ENCODE results near the gene FKBP2. TPM values are rescaled to one million over a fixed set of nuclear protein-coding genes. Genes with fewer than 3 reads are reported as not detected.

FKBP2 gene
- total RNA-seq, 2 experiments from 2014 or later = 26.9 to 33.0 TPM

DNA sequence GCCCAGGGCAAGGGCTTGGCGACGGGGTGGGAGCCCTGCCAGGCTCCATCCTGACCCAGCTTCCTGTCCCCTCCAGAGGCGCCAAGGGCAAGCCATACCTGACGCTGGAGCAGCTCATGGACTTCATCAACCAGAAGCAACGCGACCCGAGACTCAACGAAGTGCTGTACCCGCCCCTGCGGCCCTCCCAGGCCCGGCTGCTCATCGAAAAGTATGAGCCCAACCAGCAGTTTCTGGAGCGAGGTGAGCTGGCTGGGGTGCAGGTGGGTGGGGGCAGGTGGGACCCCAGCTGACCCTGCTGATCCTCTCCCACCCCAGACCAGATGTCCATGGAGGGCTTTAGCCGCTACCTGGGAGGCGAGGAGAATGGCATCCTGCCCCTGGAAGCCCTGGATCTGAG lies 15.4 kb downstream of the FKBP2 start:
- ATAC-seq (no peak), DNase-seq (no peak)
- Mint-ChIP-seq H3K36me3 (ENCODE audit: low read depth) (peaks cover 15% of the 10 kb centered on the region), H3K4me1 (ENCODE audit: low read depth) (peaks cover 28% of the 10 kb centered on the region), H3K27me3 (ENCODE audit: low read depth) (no peaks in the 10 kb centered on the region), H3K4me3 (no peak overlapping the region), H3K9me3 (ENCODE audit: insufficient read depth) (no peaks in the 10 kb centered on the region), H3K27ac (no peak overlapping the region)
- POLR2A ChIA-PET = interaction anchor here (0.7 to 1.0 kb wide), 2 partner anchors 13 to 30 kb away, joined by 3 to 4 read pairs; partner anchors contain the start of genes NUDT22 and TRPT1
- CTCF ChIA-PET = interaction anchor here (1.3 kb wide), 1 partner anchor 13 kb away, joined by 4 read pairs; no protein-coding TSS in a partner anchor

DNA sequence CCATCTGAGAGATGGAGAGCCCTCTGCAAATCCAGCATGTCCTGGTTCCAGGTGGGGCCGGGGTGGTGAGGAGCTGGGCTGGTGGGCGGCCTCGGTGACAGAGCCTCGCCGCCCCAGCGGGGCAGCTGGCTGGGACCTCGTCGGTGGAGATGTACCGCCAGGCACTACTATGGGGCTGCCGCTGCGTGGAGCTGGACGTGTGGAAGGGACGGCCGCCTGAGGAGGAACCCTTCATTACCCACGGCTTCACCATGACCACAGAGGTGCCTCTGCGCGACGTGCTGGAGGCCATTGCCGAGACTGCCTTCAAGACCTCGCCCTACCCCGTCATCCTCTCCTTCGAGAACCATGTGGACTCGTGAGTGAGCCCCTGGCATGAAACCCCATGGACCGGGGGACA lies 17.5 kb downstream of the FKBP2 start:
- no peak overlapping the region for H3K27ac Mint-ChIP-seq
- DNase-seq = no peak
- H3K27me3 Mint-ChIP-seq (ENCODE audit: low read depth) = no peaks in the 10 kb centered on the region
- CTCF ChIA-PET = interaction anchor here (1.2 kb wide), 1 partner anchor 12 kb away, joined by 4 read pairs; no protein-coding TSS in a partner anchor
- no peaks in the 10 kb centered on the region for H3K9me3 Mint-ChIP-seq (ENCODE audit: insufficient read depth)
- H3K4me3 Mint-ChIP-seq = no peak overlapping the region
- peaks cover 15% of the 10 kb centered on the region for H3K4me1 Mint-ChIP-seq (ENCODE audit: low read depth)
- ATAC-seq = no peak
- H3K36me3 Mint-ChIP-seq (ENCODE audit: low read depth) = peaks cover 21% of the 10 kb centered on the region
- POLR2A ChIA-PET = interaction anchor here (0.6 to 1.5 kb wide), 3 partner anchors 11 to 34 kb away, joined by 3 to 8 read pairs (median 3); no protein-coding TSS in a partner anchor

DNA sequence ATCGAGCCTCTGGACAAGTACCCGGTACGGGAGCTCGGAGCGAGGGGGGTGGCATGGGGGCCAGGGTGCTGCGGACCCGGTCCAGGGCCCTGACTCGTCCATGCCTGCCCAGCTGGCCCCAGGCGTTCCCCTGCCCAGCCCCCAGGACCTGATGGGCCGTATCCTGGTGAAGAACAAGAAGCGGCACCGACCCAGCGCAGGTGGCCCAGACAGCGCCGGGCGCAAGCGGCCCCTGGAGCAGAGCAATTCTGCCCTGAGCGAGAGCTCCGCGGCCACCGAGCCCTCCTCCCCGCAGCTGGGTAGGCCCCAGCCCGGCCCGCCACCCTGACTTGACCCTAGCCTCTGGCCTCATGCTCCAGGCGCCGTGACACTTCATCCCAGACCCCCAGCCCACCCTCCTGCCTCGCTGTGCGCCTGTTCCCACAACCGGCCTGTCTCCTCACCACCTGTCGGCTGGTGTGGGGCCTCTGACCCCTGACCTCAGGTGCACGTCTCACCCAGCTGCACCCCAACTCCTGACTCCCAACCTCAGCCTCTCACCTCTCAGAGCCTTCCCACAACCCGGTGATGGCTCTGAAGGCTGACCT lies 18.1 kb downstream of the FKBP2 start:
- POLR2A ChIA-PET = interaction anchor here (1.2 to 1.5 kb wide), 2 partner anchors 10 to 14 kb away, joined by 4 to 8 read pairs; no protein-coding TSS in a partner anchor
- CTCF ChIA-PET = no interaction called here
- Mint-ChIP-seq H3K36me3 (ENCODE audit: low read depth) (peaks cover 21% of the 10 kb centered on the region), H3K4me1 (ENCODE audit: low read depth) (peaks cover 8% of the 10 kb centered on the region), H3K9me3 (ENCODE audit: insufficient read depth) (no peaks in the 10 kb centered on the region), H3K27me3 (ENCODE audit: low read depth) (no peaks in the 10 kb centered on the region), H3K27ac (no peak overlapping the region), H3K4me3 (no peak overlapping the region)
- ATAC-seq (no peak), DNase-seq (no peak)

DNA sequence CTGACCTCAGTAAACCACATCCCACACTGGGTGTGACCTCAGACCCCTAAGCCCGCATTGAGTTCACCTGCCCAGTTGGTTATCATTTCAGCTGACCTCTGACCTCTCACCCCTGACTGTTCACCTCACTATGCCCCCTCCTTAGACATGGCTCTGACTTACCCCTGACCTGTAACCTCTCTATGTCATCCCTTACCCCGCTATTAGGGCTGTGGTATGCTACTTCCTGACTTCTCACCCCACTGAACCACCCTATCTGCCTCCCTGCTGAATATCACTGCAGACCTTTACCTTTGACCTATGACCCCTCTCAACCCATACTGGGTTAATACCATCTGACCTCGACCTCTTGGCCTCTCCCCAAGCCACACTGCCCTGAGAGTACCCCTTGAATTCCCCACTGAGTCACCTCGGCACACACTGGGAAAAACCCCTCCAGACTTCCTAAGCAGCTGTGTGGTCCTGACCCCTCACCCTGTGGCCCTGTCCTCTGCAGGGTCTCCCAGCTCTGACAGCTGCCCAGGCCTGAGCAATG lies 18.7 kb downstream of the FKBP2 start:
- H3K4me1 Mint-ChIP-seq (ENCODE audit: low read depth) = peaks cover 7% of the 10 kb centered on the region
- peaks cover 23% of the 10 kb centered on the region for H3K36me3 Mint-ChIP-seq (ENCODE audit: low read depth)
- H3K9me3 Mint-ChIP-seq (ENCODE audit: insufficient read depth) = no peaks in the 10 kb centered on the region
- H3K27ac Mint-ChIP-seq = no peak overlapping the region
- no peak for ATAC-seq
- no peak for DNase-seq
- H3K27me3 Mint-ChIP-seq (ENCODE audit: low read depth) = no peaks in the 10 kb centered on the region
- no peak overlapping the region for H3K4me3 Mint-ChIP-seq
- POLR2A ChIA-PET = interaction anchor here (1.2 to 1.5 kb wide), 2 partner anchors 9 to 15 kb away, joined by 4 to 8 read pairs; no protein-coding TSS in a partner anchor
- CTCF ChIA-PET = no interaction called here

DNA sequence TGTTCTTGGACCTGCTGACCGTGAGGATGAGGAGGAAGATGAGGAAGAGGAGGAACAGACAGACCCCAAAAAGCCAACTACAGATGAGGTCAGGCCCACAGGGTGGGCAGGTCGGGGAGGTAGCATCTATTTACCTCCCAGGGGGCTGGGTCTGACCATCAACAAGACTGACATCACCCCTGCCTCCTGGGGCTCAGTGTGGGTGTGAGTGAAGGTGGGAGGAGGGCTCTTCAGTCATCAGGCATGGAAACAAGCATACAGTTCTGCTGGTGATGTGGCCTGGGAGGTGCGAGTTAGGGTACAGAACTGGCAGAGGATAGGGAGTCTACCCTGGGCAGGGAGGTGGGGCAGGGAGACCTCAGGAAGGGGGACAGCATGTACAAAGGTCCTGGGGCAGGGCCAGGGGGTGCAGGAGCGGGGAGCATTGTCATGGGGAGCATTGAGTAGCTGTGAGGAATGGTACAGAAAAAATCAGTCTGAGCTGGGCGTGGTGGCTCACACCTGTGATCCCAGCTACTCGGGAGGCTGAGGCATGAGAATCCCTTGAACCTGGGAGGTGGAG lies 19.3 kb downstream of the FKBP2 start:
- H3K9me3 Mint-ChIP-seq (ENCODE audit: insufficient read depth) = no peaks in the 10 kb centered on the region
- ChIA-PET CTCF (no interaction called here), POLR2A (no interaction called here)
- H3K27me3 Mint-ChIP-seq (ENCODE audit: low read depth) = no peaks in the 10 kb centered on the region
- DNase-seq = no peak
- H3K27ac Mint-ChIP-seq = no peak overlapping the region
- H3K4me3 Mint-ChIP-seq = no peak overlapping the region
- peaks cover 7% of the 10 kb centered on the region for H3K4me1 Mint-ChIP-seq (ENCODE audit: low read depth)
- H3K36me3 Mint-ChIP-seq (ENCODE audit: low read depth) = peaks cover 23% of the 10 kb centered on the region
- no peak for ATAC-seq

DNA sequence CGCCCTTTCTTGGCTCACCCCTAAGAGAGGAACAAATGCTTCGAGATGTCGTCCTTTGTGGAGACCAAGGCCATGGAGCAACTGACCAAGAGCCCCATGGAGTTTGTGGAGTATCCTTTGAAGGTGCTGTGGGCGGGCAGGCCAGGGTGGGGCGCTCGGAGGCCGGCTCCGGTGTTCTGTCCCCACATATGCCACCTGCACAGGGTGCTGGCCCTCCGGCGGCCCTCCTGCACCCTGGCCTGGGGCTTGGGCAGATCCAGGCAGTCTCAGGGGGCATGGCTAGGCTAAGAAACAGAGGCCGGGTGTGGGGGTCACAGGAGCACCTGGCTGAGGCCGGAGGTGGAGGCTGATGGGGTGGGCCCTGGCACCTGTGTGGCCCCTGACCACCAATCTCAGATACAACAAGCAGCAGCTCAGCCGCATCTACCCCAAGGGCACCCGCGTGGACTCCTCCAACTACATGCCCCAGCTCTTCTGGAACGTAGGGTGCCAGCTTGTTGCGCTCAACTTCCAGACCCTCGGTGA lies 20.7 kb downstream of the FKBP2 start:
- ATAC-seq (no peak), DNase-seq (no peak)
- no peaks in the 10 kb centered on the region for H3K27me3 Mint-ChIP-seq (ENCODE audit: low read depth)
- no peak overlapping the region for H3K4me3 Mint-ChIP-seq
- H3K36me3 Mint-ChIP-seq (ENCODE audit: low read depth) = peaks cover 20% of the 10 kb centered on the region
- peaks cover 7% of the 10 kb centered on the region for H3K4me1 Mint-ChIP-seq (ENCODE audit: low read depth)
- POLR2A ChIA-PET = interaction anchor here (0.8 to 1.5 kb wide), 3 partner anchors 10 to 38 kb away, joined by 3 read pairs; partner anchors contain the start of gene PPP1R14B
- H3K9me3 Mint-ChIP-seq (ENCODE audit: insufficient read depth) = no peaks in the 10 kb centered on the region
- CTCF ChIA-PET = interaction anchor here (0.7 to 2.5 kb wide), 3 partner anchors 10 to 583 kb away, joined by 3 to 10 read pairs (median 3); partner anchors contain the start of genes PLCB3 and PPP1R14B
- H3K27ac Mint-ChIP-seq = no peak overlapping the region

DNA sequence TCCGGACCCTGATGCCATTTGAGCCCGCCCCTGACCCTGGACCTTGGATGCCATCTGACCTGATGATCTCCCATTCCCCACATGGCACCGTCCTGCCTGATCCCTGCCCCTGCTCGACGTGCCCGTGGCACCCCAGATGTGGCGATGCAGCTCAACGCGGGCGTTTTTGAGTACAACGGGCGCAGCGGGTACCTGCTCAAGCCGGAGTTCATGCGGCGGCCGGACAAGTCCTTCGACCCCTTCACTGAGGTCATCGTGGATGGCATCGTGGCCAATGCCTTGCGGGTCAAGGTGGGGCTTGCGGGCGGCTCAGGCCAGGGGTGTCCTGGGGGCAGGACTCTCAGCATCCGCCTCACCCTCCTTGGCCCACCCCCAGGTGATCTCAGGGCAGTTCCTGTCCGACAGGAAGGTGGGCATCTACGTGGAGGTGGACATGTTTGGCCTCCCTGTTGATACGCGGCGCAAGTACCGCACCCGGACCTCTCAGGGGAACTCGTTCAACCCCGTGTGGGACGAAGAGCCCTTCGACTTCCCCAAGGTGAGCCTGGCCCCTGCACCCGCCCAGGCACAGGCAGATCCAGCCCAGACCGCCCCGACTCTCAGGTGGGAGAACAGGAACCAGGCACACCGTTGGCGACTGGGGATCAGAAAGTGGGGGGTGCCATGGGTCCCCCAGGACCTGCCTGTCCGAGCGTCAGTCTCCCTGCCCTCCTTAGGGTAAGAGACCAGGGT lies 21.5 kb downstream of the FKBP2 start:
- H3K4me1 Mint-ChIP-seq (ENCODE audit: low read depth) = peaks cover 9% of the 10 kb centered on the region
- no peak overlapping the region for H3K27ac Mint-ChIP-seq
- H3K9me3 Mint-ChIP-seq (ENCODE audit: insufficient read depth) = no peaks in the 10 kb centered on the region
- H3K36me3 Mint-ChIP-seq (ENCODE audit: low read depth) = peaks cover 19% of the 10 kb centered on the region
- DNase-seq (no peak), ATAC-seq (no peak)
- H3K27me3 Mint-ChIP-seq (ENCODE audit: low read depth) = no peaks in the 10 kb centered on the region
- H3K4me3 Mint-ChIP-seq = no peak overlapping the region
- CTCF ChIA-PET = interaction anchor here (0.8 to 2.5 kb wide), 2 partner anchors 11 to 16 kb away, joined by 3 to 10 read pairs; partner anchors contain the start of genes PLCB3 and PPP1R14B
- POLR2A ChIA-PET = interaction anchor here (0.7 to 1.3 kb wide), 2 partner anchors 56 to 76 kb away, joined by 3 to 4 read pairs; partner anchors contain the start of gene FERMT3

DNA sequence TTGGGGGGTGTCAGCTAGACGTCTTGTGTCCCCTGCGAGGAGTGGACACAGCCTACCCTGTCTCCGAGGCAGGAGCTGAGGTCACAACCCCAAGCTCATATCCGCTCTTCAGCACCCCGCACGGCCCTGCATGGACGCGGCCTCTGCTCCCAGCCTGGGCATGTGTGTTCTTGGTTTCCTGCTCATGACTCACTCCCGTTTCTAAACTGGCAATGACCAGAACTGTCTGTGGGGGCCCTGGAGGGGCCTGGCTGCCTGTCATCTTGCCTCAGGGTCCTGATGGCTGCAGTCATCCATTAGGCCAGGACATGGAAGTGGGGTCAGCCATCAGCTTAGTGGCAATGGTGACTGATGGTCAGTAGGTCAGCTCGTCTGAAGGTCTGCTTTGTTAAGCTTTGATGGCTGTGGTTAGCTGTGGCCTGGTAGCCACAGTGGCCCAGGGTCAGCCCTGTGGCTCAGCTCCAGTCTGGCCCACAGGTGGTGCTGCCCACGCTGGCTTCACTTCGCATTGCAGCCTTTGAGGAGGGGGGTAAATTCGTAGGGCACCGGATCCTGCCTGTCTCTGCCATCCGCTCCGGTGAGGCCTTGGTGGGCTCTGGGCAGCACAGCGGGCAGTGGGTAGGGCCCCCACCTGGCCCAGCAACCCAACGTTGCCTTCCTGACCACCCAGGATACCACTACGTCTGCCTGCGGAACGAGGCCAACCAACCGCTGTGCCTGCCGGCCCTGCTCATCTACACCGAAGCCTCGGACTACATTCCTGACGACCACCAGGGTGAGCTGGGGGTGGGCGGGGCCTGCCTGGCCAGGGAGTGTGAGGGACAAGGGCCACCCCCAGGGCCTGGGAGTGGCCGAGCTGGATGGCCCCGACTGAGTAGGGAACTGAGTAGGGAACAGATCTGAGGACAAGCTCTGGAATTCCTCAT lies 22.4 kb downstream of the FKBP2 start:
- H3K4me1 Mint-ChIP-seq (ENCODE audit: low read depth) = peaks cover 17% of the 10 kb centered on the region
- H3K27ac Mint-ChIP-seq = no peak overlapping the region
- no peak for ATAC-seq
- POLR2A ChIA-PET = interaction anchor here (0.7 to 2.4 kb wide), 5 partner anchors 11 to 77 kb away, joined by 3 to 7 read pairs (median 4); partner anchors contain the start of genes FERMT3 and PLCB3
- DNase-seq = no peak
- peaks cover 23% of the 10 kb centered on the region for H3K36me3 Mint-ChIP-seq (ENCODE audit: low read depth)
- CTCF ChIA-PET = interaction anchor here (2.5 to 9.5 kb wide), 2 partner anchors 11 to 12 kb away, joined by 10 to 63 read pairs; partner anchors contain the start of gene PLCB3
- no peak overlapping the region for H3K4me3 Mint-ChIP-seq
- no peaks in the 10 kb centered on the region for H3K9me3 Mint-ChIP-seq (ENCODE audit: insufficient read depth)
- no peaks in the 10 kb centered on the region for H3K27me3 Mint-ChIP-seq (ENCODE audit: low read depth)

DNA sequence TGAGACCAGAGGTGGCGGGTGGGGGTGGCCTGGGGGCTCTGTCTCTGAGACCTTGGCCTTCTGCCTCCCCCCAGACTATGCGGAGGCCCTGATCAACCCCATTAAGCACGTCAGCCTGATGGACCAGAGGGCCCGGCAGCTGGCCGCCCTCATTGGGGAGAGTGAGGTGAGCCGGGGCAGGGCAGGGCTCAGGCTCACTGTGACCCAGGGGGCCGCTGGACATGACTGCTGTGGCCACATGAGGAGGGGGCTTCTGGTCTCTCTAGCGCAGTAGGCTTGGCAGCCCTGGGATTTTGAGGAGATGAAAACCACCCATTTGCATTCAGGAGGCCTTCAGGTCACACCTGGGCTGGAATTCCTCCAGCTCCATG lies 23.0 kb downstream of the FKBP2 start:
- H3K27ac Mint-ChIP-seq = no peak overlapping the region
- H3K27me3 Mint-ChIP-seq (ENCODE audit: low read depth) = no peaks in the 10 kb centered on the region
- no peak for DNase-seq
- ATAC-seq = no peak
- POLR2A ChIA-PET = interaction anchor here (1.2 to 2.4 kb wide), 3 partner anchors 12 to 19 kb away, joined by 3 to 7 read pairs (median 4); partner anchors contain the start of gene PLCB3
- H3K9me3 Mint-ChIP-seq (ENCODE audit: insufficient read depth) = no peaks in the 10 kb centered on the region
- CTCF ChIA-PET = interaction anchor here (9.5 kb wide), 1 partner anchor 13 kb away, joined by 63 read pairs; the partner anchor contains the start of gene PLCB3
- peaks cover 28% of the 10 kb centered on the region for H3K36me3 Mint-ChIP-seq (ENCODE audit: low read depth)
- peaks cover 24% of the 10 kb centered on the region for H3K4me1 Mint-ChIP-seq (ENCODE audit: low read depth)
- no peak overlapping the region for H3K4me3 Mint-ChIP-seq

DNA sequence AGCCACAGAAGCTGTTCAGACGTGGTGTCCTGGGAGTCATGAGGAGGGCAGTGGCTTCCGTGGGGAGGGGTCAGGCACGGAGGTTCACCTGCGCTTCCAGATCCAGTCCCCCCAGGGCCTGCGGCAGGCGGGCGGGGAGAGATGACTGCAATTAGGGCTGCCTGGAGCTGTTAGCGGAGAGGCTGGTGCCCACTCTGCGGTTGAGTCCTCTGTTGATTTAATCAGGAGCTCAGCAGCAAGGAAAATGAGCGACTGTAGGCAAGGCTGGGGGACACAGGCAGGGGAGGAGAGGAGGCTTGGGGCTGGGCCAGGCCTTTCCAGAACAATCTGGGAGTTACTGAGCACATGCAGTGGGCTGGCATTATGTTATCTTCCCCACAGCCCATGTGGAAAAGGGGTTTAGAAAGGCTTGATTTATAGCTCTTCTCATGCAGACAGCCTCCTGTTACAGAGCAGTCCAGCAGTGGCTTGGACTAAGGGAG lies 23.5 kb downstream of the FKBP2 start:
- Mint-ChIP-seq H3K36me3 (ENCODE audit: low read depth) (peaks cover 28% of the 10 kb centered on the region), H3K27ac (no peak overlapping the region)

More for the DNA sequence above, 23.5 kb downstream of the FKBP2 start:
- Mint-ChIP-seq H3K4me1 (ENCODE audit: low read depth) (peaks cover 22% of the 10 kb centered on the region), H3K4me3 (no peak overlapping the region), H3K27me3 (ENCODE audit: low read depth) (no peaks in the 10 kb centered on the region), H3K9me3 (ENCODE audit: insufficient read depth) (no peaks in the 10 kb centered on the region)
- ChIA-PET CTCF (interaction anchor here (9.5 kb wide), 1 partner anchor 13 kb away, joined by 63 read pairs; the partner anchor contains the start of gene PLCB3), POLR2A (interaction anchor here (1.2 to 2.4 kb wide), 3 partner anchors 12 to 19 kb away, joined by 3 to 7 read pairs (median 4); partner anchors contain the start of gene PLCB3)
- no peak for DNase-seq
- no peak for ATAC-seq

Measured in activated CD8-positive, alpha-beta T cell treated with anti-CD3 and anti-CD28 coated beads, Interleukin-2, amount 10 ng/mL, durations not matched to agents 7 days and 5 days (primary cell).